Transverse colon (tissue), 4 donors: Measurements from ENCODE around the gene MYMK. TPM values are rescaled to one million over a fixed set of nuclear protein-coding genes. Genes with fewer than 3 reads are reported as not detected.

Experiments
- DNase-seq: peaks from one replicate; pipeline ENCODE4 v3.0.0-alpha.2; 2019
- H3K27ac ChIP-seq, 4 donors: fragments of 200-600 bp; sonication (generic); 2 replicates each; pipeline ENCODE4 v1.5.1; 2016 to 2018; ENCODE audit warnings: inconsistent platforms in 4 of 4
- H3K27me3 ChIP-seq: fragments of 200-600 bp; sonication (generic); 2 replicates; pipeline ENCODE4 v1.5.1; 2017; ENCODE audit warnings: inconsistent platforms
- H3K36me3 ChIP-seq, 4 donors: fragments of 200-600 bp; sonication (generic); 2 replicates each; pipeline ENCODE4 v1.5.1; 2017 to 2019; ENCODE audit warnings: inconsistent platforms in 4 of 4
- H3K4me1 ChIP-seq, 4 donors: fragments of 200-600 bp; sonication (generic); 2 replicates each; pipeline ENCODE4 v1.5.1; 2017 to 2020; ENCODE audit warnings: inconsistent platforms in 4 of 4
- H3K4me3 ChIP-seq, 4 donors: fragments of 200-600 bp; sonication (generic); 1 replicate in 1 of 4; 2 replicates in 3 of 4; pipeline versions ENCODE4 v1.5.1 to v1.6.1; 2017 to 2019; ENCODE audit warnings: inconsistent platforms in 4 of 4
- H3K9me3 ChIP-seq, 2 donors: fragments of 200-600 bp; sonication (generic); 2 replicates each; pipeline ENCODE4 v1.5.1; 2017 to 2019; ENCODE audit warnings: inconsistent platforms in 2 of 2
- EP300 ChIP-seq: sonication (generic); formaldehyde crosslinking; IDR thresholded peaks from one replicate; pipeline ENCODE4 v1.6.1; 2017; ENCODE audit warnings: antibody characterized with exemption, low read depth
- POLR2A ChIP-seq: fragments of 450-650 bp; IDR thresholded peaks from one replicate; pipeline ENCODE4 v1.6.1; 2016; ENCODE audit warnings: antibody characterized with exemption, mild to moderate bottlenecking, moderate library complexity
- POLR2AphosphoS5 ChIP-seq, 3 donors: sonication (generic); formaldehyde crosslinking; IDR thresholded peaks; one replicate each; pipeline ENCODE4 v1.6.1; 2016; ENCODE audit warnings: antibody characterized with exemption in 3 of 3
- WGBS, 2 donors: methylation state at CpG; one replicate each; pipeline ENCODE4 v1.1.5; 2018; ENCODE audit warnings: low coverage in 1 of 2; 5-methylcytosine and 5-hydroxymethylcytosine counted together
- in situ Hi-C, 4 donors: fragments of 200-750 bp; cut with MboI; loops; one replicate each; pipeline versions ENCODE4 v1.15.0 to v1.15.1; 2017; ENCODE audit warnings: low sequenced_read_pairs in 3 of 4, low pct_ligation_motif_present in 1 of 4, low pct_unique_long_range_greater_than_20kb in 1 of 4
- intact Hi-C: fragments of 100-400 bp; cut with DNase I; formaldehyde crosslinking; loops from one replicate; pipeline ENCODE4 v1.15.1; 2023; ENCODE audit warnings: low total_unique reads
- total RNA-seq, 4 donors: library from RNA; depleted of rRNA; stranded (reverse); fragments of >200 nt; gene quantifications; one replicate each; pipeline ENCODE4 v1.1.0, GENCODE V29; 2016
- TF ChIP-seq, protein P1 (sequence below), 5 experiments: fragments of 200-600 bp in 3 of 5; fragments of 450-650 bp in 2 of 5; sonication (generic) in 3 of 5; IDR thresholded peaks; 1 replicate in 2 of 5; 2 replicates in 3 of 5; pipeline ENCODE4 v1.5.1; 2016 to 2017; ENCODE audit warnings: antibody characterized with exemption in 5 of 5, inconsistent platforms in 3 of 5, mild to moderate bottlenecking in 2 of 5, moderate library complexity in 1 of 5

The MYMK gene
- total RNA-seq, 4 donors from 2014 or later = not detected

DNA sequence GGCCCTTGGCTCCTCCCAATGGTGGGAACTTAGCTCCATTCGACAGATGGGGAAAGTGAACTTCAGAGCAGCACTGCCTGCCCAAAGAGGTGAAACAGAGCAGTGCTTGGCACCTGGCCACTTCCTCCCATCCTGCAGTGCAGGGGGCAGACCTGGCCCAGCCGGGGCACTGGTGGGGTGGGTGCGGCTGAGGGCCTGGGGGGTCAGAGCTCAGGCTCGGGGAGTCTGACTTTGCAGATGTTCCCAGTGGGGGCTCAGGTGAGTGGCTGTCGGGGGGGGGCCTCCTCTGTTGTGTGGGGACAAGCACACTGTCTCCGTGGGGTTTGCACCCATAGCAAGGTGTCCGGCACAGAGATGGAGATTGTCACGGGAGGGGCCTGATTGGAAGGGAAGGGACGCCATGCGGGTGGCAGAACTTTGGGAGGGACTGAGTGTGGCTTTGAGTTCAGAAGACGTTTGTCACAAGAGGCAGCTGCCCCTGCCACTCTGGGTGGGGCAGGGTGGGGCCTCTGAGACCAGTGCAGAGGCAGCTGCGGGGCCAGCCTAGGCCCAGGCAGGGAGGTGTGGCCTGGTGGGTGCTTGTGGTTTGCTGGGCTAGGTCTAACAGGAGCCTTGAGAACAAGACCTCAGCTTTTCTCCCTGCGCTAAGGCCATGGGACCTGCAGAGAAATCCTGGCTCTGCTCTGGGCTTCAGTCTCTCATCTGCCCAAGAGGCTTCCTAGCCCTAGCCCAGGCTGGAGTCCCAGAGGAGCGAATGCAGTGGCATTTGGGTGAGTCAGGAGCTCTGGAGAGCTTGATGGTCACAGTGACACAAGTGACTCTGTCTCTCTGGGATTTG, 2.5 kb downstream of the MYMK start:
- Histone ChIP-seq H3K27ac (no peak overlapping the region), H3K4me3 (no peak overlapping the region), H3K9me3 (no peaks in the 10 kb centered on the region), H3K4me1 (peaks cover 0 to 14% (median 5%) of the 10 kb centered on the region in 4 donors), H3K36me3 (no peaks in the 10 kb centered on the region), H3K27me3 (no peaks in the 10 kb centered on the region)
- DNase-seq = peak; percentile 42
- in situ Hi-C loops = no loop called here
- WGBS, 2 donors = 67% methylated on average over 14 of the region's 14 CpGs; no CpG with 5 or more reads in 1 of the 2 donors
- intact Hi-C loops = no loop called here
- TF ChIP-seq EP300 (no peak), POLR2A (no peak), POLR2AphosphoS5 (IDR thresholded peaks at IDR 0.05) (no peak)
- TF ChIP-seq, protein P1, sequence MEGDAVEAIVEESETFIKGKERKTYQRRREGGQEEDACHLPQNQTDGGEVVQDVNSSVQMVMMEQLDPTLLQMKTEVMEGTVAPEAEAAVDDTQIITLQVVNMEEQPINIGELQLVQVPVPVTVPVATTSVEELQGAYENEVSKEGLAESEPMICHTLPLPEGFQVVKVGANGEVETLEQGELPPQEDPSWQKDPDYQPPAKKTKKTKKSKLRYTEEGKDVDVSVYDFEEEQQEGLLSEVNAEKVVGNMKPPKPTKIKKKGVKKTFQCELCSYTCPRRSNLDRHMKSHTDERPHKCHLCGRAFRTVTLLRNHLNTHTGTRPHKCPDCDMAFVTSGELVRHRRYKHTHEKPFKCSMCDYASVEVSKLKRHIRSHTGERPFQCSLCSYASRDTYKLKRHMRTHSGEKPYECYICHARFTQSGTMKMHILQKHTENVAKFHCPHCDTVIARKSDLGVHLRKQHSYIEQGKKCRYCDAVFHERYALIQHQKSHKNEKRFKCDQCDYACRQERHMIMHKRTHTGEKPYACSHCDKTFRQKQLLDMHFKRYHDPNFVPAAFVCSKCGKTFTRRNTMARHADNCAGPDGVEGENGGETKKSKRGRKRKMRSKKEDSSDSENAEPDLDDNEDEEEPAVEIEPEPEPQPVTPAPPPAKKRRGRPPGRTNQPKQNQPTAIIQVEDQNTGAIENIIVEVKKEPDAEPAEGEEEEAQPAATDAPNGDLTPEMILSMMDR (IDR thresholded peaks at IDR 0.05) = no peak

DNA sequence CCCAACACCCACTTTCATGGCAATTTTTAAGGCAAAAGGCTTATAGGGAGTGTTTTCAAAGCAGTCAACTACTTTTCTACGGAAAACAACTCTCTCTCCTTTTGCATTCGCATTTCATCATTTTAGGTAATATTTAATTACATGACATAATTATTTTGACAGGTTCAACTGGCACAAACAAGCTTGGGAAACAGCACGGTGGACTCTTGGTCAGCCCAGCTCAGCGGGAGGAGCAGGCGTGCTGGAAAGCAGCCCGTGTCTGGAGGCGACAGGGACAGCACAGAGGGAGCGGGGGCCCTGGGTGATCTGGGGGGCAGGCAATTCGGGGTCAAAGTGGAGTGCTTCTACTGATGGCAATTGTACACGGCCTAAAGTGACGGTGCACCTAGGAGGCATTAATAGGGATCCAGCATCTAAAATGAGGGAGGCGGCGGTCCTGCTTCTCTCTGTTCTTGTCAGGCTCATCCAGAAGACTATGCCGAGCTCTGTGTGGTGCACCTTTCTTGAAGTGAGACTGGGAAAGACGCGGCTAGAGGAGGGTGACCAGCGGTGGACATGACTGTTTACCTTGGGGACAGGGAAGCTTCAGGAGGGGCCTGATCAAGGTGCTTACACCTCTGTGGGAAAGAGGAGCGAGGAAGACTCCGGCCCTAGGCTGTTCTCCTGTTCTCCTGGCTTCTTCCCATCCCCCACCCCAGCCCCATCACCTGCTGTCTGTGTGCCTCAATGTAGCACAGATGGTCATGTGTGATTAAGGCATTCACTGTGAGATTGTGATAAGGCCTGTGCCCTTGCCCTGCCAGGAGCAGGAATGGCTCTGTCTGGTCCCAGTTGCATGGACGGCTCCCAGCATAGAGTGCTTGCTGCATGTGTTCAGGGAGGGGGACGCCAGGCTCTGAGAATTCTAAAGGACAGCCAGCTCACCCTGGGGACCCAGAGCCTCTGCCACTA, 3.4 kb downstream of the MYMK start:
- intact Hi-C loops (no loop called here), in situ Hi-C loops (no loop called here)
- no peak for DNase-seq
- H3K36me3 ChIP-seq = no peaks in the 10 kb centered on the region
- 78 to 86% methylated on average over 7 to 21 of the region's 21 CpGs for WGBS, 2 donors
- H3K9me3 ChIP-seq = no peaks in the 10 kb centered on the region
- H3K27me3 ChIP-seq = no peaks in the 10 kb centered on the region
- H3K4me3 ChIP-seq = no peak overlapping the region
- H3K27ac ChIP-seq = no peak overlapping the region
- TF ChIP-seq, protein P1 (IDR thresholded peaks at IDR 0.05) = no peak
- no peak for TF ChIP-seq EP300
- no peak for TF ChIP-seq POLR2AphosphoS5 (IDR thresholded peaks at IDR 0.05)
- TF ChIP-seq POLR2A = no peak
- peaks cover 0 to 5% (median under 1%) of the 10 kb centered on the region in 4 donors for H3K4me1 ChIP-seq

DNA sequence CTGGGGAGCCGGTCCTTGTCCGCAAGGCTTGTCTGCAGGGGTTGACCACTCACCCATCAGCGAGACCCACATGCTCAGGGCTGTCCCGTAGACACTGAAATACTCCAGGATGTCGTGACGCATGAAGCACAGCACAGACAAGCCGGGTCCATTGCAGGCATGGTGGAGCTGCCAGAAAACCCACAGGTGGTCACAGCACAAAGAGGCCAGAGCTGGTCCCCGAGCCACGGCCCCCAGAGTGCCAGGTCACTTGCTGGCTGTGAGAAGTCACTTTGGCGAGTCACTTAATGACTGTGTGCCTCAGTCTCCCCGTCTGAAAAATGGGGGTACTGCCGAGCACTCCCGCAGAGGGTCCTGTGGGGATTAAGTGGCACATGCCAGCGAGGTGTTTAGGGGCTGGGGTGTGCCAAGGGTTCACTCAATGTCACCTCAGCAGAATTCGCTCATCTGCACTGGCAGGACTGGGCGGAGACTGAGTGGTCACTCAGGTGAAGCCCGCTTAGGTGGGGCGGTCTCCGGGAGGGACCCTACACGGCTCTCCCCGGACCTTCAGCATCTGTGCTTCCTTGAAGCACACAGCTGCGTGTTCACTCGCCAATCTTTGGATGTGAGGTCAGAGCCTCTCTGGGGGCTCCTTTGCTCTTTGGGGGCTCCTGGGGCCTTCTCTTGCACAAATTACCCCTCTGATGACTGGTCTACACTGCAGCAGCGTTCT, 4.5 kb downstream of the MYMK start:
- H3K4me3 ChIP-seq = no peak overlapping the region
- intact Hi-C loops (no loop called here), in situ Hi-C loops (no loop called here)
- TF ChIP-seq EP300 (no peak), POLR2A (no peak), POLR2AphosphoS5 (IDR thresholded peaks at IDR 0.05) (no peak)
- TF ChIP-seq, protein P1 (IDR thresholded peaks at IDR 0.05) = no peak
- H3K9me3 ChIP-seq = no peaks in the 10 kb centered on the region
- no peaks in the 10 kb centered on the region for H3K27me3 ChIP-seq
- no peak for DNase-seq
- H3K27ac ChIP-seq = no peak overlapping the region
- 67 to 90% methylated on average over 2 to 24 of the region's 24 CpGs for WGBS, 2 donors
- peaks cover 0 to 5% (median 0%) of the 10 kb centered on the region in 4 donors for H3K4me1 ChIP-seq
- H3K36me3 ChIP-seq = no peaks in the 10 kb centered on the region
